GM21619 (cell line): ENCODE data around the gene KLK6.

Experiments used
- ATAC-seq: cut with Tn5 transposase; IDR thresholded peaks from one replicate; pipeline ENCODE4 v1.9.1; 2021; ENCODE audit not compliant: unreplicated experiment

KLK6 gene

GRCh38 chr19:50959731-50960500 lies 9.5 kb downstream of the KLK6 start:
- no peak for ATAC-seq

- ATAC-seq = no peak
These were observed 11.8 kb downstream of the KLK6 start for GRCh38 chr19:50957587-50957986.

GRCh38 chr19:50952910-50953309 lies 16.5 kb downstream of the KLK6 start, which contains the start of gene KLK5:
Gene KLK5 (minus strand): TSS chr19:50953038. CDS start chr19:50952657, 381 bp downstream.
- no peak for ATAC-seq

GRCh38 chr19:50949861-50950260 lies 19.5 kb downstream of the KLK6 start:
- no peak for ATAC-seq

GRCh38 chr19:50947123-50947522 lies 22.3 kb downstream of the KLK6 start:
- no peak for ATAC-seq

- no peak for ATAC-seq
These were observed 24.6 kb downstream of the KLK6 start for GRCh38 chr19:50944795-50945194.

GRCh38 chr19:50943074-50943828 lies 26.1 kb downstream of the KLK6 start:
- ATAC-seq = no peak

- no peak for ATAC-seq
These were observed 29.8 kb downstream of the KLK6 start for GRCh38 chr19:50939596-50939995.

- no peak for ATAC-seq
These were observed 35.8 kb downstream of the KLK6 start for GRCh38 chr19:50933640-50934039.

- ATAC-seq = no peak
These were observed 36.7 kb downstream of the KLK6 start for GRCh38 chr19:50932690-50933083.

- no peak for ATAC-seq
These were observed 37.2 kb downstream of the KLK6 start for GRCh38 chr19:50932018-50932689.

GRCh38 chr19:50931023-50931422 lies 38.4 kb downstream of the KLK6 start:
- ATAC-seq = no peak

GRCh38 chr19:50928831-50929230 lies 40.6 kb downstream of the KLK6 start:
- ATAC-seq = no peak

- ATAC-seq = no peak
These were observed 43.2 kb downstream of the KLK6 start for GRCh38 chr19:50926144-50926543.

- ATAC-seq = no peak
These were observed 43.7 kb downstream of the KLK6 start for GRCh38 chr19:50925734-50926133.

GRCh38 chr19:50924586-50924985 lies 44.8 kb downstream of the KLK6 start:
- ATAC-seq = no peak

GRCh38 chr19:50922317-50922853 lies 47.0 kb downstream of the KLK6 start:
- ATAC-seq = no peak

GRCh38 chr19:50921426-50922316 lies 47.7 kb downstream of the KLK6 start:
- no peak for ATAC-seq

GRCh38 chr19:50916069-50916468 lies 53.3 kb downstream of the KLK6 start:
- ATAC-seq = no peak
